HG02970 (cell line): ENCODE results near the gene TGM6.

ENCODE experiments used
- ATAC-seq: cut with Tn5 transposase; IDR thresholded peaks from one replicate; pipeline ENCODE4 v1.9.1; 2021; ENCODE audit warnings: mild to moderate bottlenecking, moderate library complexity, moderate number of reproducible peaks; ENCODE audit not compliant: unreplicated experiment, low FRiP score

The TGM6 gene

DNA sequence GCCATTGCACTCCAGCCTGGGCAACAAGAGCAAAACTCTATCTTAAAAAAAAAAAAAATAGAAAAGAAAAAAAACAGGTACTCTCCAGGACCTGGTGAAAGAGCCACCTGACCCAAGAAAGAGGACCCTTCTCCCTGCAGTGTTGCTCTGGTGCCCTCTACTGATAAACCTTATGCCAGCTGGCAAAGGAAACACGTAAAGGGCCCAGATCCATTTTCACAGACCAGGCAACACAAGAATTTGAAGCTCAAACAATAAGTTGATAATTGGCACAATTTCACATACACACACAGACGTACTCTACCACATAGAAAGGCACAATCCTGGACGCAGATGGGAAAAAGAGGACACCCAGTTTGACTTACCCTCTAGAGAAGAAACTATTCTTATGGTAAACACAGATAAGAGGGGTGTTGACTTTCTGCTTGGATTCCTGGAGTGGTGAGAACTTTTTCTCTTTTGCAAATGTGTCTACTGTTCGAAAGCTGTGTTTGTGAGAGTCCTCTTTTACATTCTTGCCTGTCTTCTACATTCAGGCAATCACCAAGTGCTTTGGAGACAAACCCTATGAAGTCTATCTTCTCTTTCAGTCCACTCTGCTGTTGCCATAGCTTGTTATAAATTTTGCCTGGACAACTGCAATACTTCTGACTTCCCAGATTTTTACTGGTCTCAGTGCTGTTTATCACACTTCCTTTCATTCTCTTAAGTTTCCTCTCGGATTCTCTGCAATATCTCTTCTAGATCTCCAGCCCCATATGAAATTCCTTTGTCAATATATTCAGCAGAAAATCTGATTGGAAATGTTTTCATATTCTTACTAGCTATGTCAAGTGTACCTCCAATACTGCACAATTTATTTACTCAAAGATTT is 96.3 kb downstream of the TGM6 start:
- no peak for ATAC-seq

DNA sequence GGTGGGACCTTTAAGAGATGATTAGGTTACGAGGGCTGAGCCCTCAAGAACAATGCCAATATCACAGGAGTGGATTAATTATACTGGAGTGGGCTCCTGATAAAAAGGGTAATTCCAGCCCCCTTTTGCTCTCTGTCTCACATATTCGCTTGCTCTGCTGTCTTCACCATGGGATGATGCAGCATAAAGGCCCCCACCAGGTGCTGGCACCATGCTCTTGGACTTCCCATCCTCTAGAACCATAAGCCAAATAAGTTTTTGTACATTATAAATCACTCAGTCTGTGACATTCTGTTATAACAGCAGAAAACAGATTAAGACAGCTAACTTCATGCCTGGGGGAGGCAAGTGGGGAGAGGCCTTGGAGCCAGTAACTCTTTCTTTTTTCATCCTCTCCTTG is 99.7 kb downstream of the TGM6 start:
- no peak for ATAC-seq
